H1 (cell line): Measurements from ENCODE around the gene KCNMA1. TPM values are rescaled to one million over a fixed set of nuclear protein-coding genes. Genes with fewer than 3 reads are reported as not detected.

Experiments
- CTCF ChIA-PET: fragments of 300-600 bp; sonication (Branson Sonifier 250); formaldehyde crosslinking; loops from one replicate; lab custom pipeline; 2021; ENCODE audit not compliant: partially characterized antibody; lab: Charles Lee
- POLR2A ChIA-PET: fragments of 300-600 bp; sonication (Branson Sonifier 250); formaldehyde crosslinking; loops from one replicate; lab custom pipeline; 2021; ENCODE audit warnings: inconsistent platforms; ENCODE audit not compliant: partially characterized antibody; lab: Charles Lee
- DNase-seq, 2 experiments: peaks; one replicate each; pipeline versions ENCODE4 v3.0.0 to v3.0.0-alpha.2; 2010 to 2022; ENCODE audit warnings: low spot score in 2 of 2, low read depth in 1 of 2, mixed read lengths in 1 of 2
- FAIRE-seq: peaks from 2 replicates; lab custom pipeline; 2011; peaks lifted over from hg19 to GRCh38; lab: Jason Lieb, UNC
- H2AFZ ChIP-seq: 2 replicates; pipeline ENCODE4 v1.8.1; 2012; ENCODE audit warnings: low read length, inconsistent platforms
- H2AK5ac ChIP-seq: 2 replicates; pipeline ENCODE4 v1.6.1; 2013; ENCODE audit warnings: low read depth, low read length
- H2BK120ac ChIP-seq: replicated peaks from 2 replicates; pipeline ENCODE3; 2013; ENCODE audit warnings: low read depth, low read length, inconsistent platforms
- H2BK12ac ChIP-seq: 2 replicates; pipeline ENCODE4 v1.6.1; 2013; ENCODE audit warnings: low read depth, low read length
- H2BK15ac ChIP-seq: 2 replicates; pipeline ENCODE4 v1.6.1; 2013; ENCODE audit warnings: low read length
- H2BK20ac ChIP-seq: 2 replicates; pipeline ENCODE4 v1.6.1; 2013; ENCODE audit warnings: low read length
- H2BK5ac ChIP-seq: 2 replicates; pipeline ENCODE4 v1.6.1; 2013; ENCODE audit warnings: low read depth, low read length
- H3K14ac ChIP-seq: 2 replicates; pipeline ENCODE4 v1.6.1; 2013; ENCODE audit warnings: inconsistent platforms; ENCODE audit not compliant: insufficient read length
- H3K18ac ChIP-seq: 2 replicates; pipeline ENCODE4 v1.6.1; 2013; ENCODE audit warnings: low read length; ENCODE audit errors: extremely low read depth
- H3K23ac ChIP-seq: 2 replicates; pipeline ENCODE4 v1.6.1; 2013; ENCODE audit warnings: inconsistent platforms; ENCODE audit not compliant: insufficient read length
- H3K23me2 ChIP-seq: 2 replicates; pipeline ENCODE4 v1.6.1; 2013; ENCODE audit warnings: low read depth, low read length
- H3K27ac ChIP-seq: 2 replicates; pipeline ENCODE4 v1.6.1; 2011; ENCODE audit warnings: low read depth, low read length, inconsistent platforms
- H3K27me3 ChIP-seq, 4 experiments: replicated peaks in 1 of 4; 1 replicate in 1 of 4; 2 replicates in 3 of 4; pipeline versions ENCODE4 v1.6.1 to v1.8.1; 2011 to 2013; ENCODE audit warnings: low read length in 3 of 4, mild to moderate bottlenecking in 3 of 4, inconsistent platforms in 2 of 4, mixed read lengths in 2 of 4, moderate library complexity in 1 of 4; ENCODE audit not compliant: control insufficient read depth in 3 of 4, insufficient read depth in 3 of 4; ENCODE audit errors: extremely low read depth in 1 of 4
- H3K36me3 ChIP-seq, 4 experiments: 2 replicates each; pipeline versions ENCODE4 v1.6.1 to v1.8.1; 2011 to 2013; ENCODE audit warnings: mild to moderate bottlenecking in 4 of 4, low read length in 3 of 4, moderate library complexity in 2 of 4, control low read depth in 1 of 4, inconsistent platforms in 1 of 4; ENCODE audit not compliant: insufficient read depth in 4 of 4, control insufficient read depth in 2 of 4
- H3K4ac ChIP-seq: replicated peaks from 2 replicates; pipeline ENCODE3; 2013; ENCODE audit warnings: low read length, low read depth, mixed read lengths, inconsistent platforms; ENCODE audit not compliant: insufficient read length
- H3K4me1 ChIP-seq, 4 experiments: replicated peaks in 1 of 4; 1 replicate in 1 of 4; 2 replicates in 3 of 4; pipeline versions ENCODE4 v1.6.1 to v1.8.1; 2011 to 2013; ENCODE audit warnings: low read length in 3 of 4, inconsistent platforms in 2 of 4, mixed read lengths in 1 of 4; ENCODE audit not compliant: insufficient read depth in 4 of 4, control insufficient read depth in 3 of 4
- H3K4me2 ChIP-seq, 2 experiments: 2 replicates each; pipeline versions ENCODE4 v1.6.1 to v1.8.1; 2011 to 2013; ENCODE audit warnings: low read depth in 2 of 2, low read length in 2 of 2, control low read depth in 1 of 2, inconsistent platforms in 1 of 2, mild to moderate bottlenecking in 1 of 2; ENCODE audit not compliant: insufficient read depth in 1 of 2
- H3K4me3 ChIP-seq, 4 experiments: fragments of 200-600, 300-600 bp in 1 of 4; sonication (generic), shearing (Covaris generic), sonication (Bioruptor Twin) in 1 of 4; 2 replicates each; pipeline versions ENCODE4 v1.5.1 to v1.8.1; 2011 to 2016; ENCODE audit warnings: low read length in 4 of 4, low read depth in 3 of 4, control low read depth in 2 of 4, inconsistent platforms in 2 of 4, mild to moderate bottlenecking in 2 of 4, mixed read lengths in 1 of 4, moderate library complexity in 1 of 4; ENCODE audit not compliant: insufficient read depth in 2 of 4; ENCODE audit errors: extremely low read depth in 1 of 4
- H3K56ac ChIP-seq: replicated peaks from 2 replicates; pipeline ENCODE3; 2013; ENCODE audit warnings: low read depth, mild to moderate bottlenecking, mixed read lengths, low read length, inconsistent platforms; ENCODE audit not compliant: insufficient read length
- H3K79me1 ChIP-seq: 2 replicates; pipeline ENCODE4 v1.6.1; 2013; ENCODE audit warnings: low read depth, low read length, control low read depth
- H3K79me2 ChIP-seq, 2 experiments: 2 replicates each; pipeline versions ENCODE4 v1.6.1 to v1.8.1; 2012 to 2013; ENCODE audit warnings: low read length in 2 of 2, mild to moderate bottlenecking in 2 of 2, inconsistent platforms in 1 of 2; ENCODE audit not compliant: insufficient read depth in 2 of 2, control insufficient read depth in 1 of 2
- H3K9ac ChIP-seq, 4 experiments: replicated peaks in 1 of 4; 1 replicate in 1 of 4; 2 replicates in 3 of 4; pipeline versions ENCODE4 v1.6.1 to v1.8.1; 2011 to 2013; ENCODE audit warnings: low read depth in 3 of 4, low read length in 3 of 4, control low read depth in 2 of 4, mild to moderate bottlenecking in 2 of 4, moderate library complexity in 2 of 4, inconsistent platforms in 1 of 4; ENCODE audit errors: extremely low read depth in 1 of 4
- H3K9me3 ChIP-seq, 2 experiments: 2 replicates each; pipeline versions ENCODE4 v1.6.1 to v1.8.1; 2012 to 2013; ENCODE audit warnings: mild to moderate bottlenecking in 2 of 2, moderate library complexity in 2 of 2, control low read depth in 1 of 2, inconsistent platforms in 1 of 2, low read depth in 1 of 2, low read length in 1 of 2, mixed read lengths in 1 of 2; ENCODE audit not compliant: insufficient read depth in 2 of 2
- H4K20me1 ChIP-seq, 2 experiments: replicated peaks in 1 of 2; 2 replicates each; pipeline versions ENCODE3 to v1.8.1; 2011 to 2013; ENCODE audit warnings: inconsistent platforms in 2 of 2, low read length in 2 of 2, mild to moderate bottlenecking in 1 of 2; ENCODE audit not compliant: insufficient read depth in 2 of 2, control insufficient read depth in 1 of 2
- H4K5ac ChIP-seq: 2 replicates; pipeline ENCODE4 v1.6.1; 2013; ENCODE audit warnings: low read length, low read depth, mixed read lengths, inconsistent platforms; ENCODE audit not compliant: insufficient read length
- H4K8ac ChIP-seq: 2 replicates; pipeline ENCODE4 v1.8.0; 2013; ENCODE audit warnings: mild to moderate bottlenecking, moderate library complexity, low read length, inconsistent platforms; ENCODE audit not compliant: insufficient read depth; ENCODE audit errors: extremely low read depth
- H4K91ac ChIP-seq: replicated peaks from 2 replicates; pipeline ENCODE3; 2013; ENCODE audit warnings: low read length, mixed read lengths, inconsistent platforms; ENCODE audit not compliant: insufficient read length
- ASH2L ChIP-seq: fragments of 200-600, 300-600 bp; sonication (generic); IDR thresholded peaks from one replicate; pipeline ENCODE4 v1.7.1; 2017; ENCODE audit warnings: low read length
- CBX8 ChIP-seq: fragments of 300-800, 300-1000 bp; sonication (generic); IDR thresholded peaks from 2 replicates; pipeline ENCODE4 v1.7.1; 2016; ENCODE audit warnings: low read depth, low read length, borderline replicate concordance
- CHD1 ChIP-seq: IDR thresholded peaks from 2 replicates; pipeline ENCODE4 v1.6.1; 2012; ENCODE audit warnings: low read depth, low read length, improper control_type of control experiment
- CREB1 ChIP-seq: IDR thresholded peaks from 2 replicates; pipeline ENCODE4 v1.6.1; 2012; ENCODE audit warnings: inconsistent platforms
- JUN ChIP-seq: IDR thresholded peaks from 2 replicates; pipeline ENCODE4 v1.6.1; 2011; ENCODE audit warnings: low read depth, mild to moderate bottlenecking, improper control_type of control experiment, low read length
- SIX5 ChIP-seq: IDR thresholded peaks from 2 replicates; pipeline ENCODE4 v1.6.1; 2011; ENCODE audit warnings: mild to moderate bottlenecking, low read depth, low read length
- ZNF274 ChIP-seq: IDR thresholded peaks from 2 replicates; pipeline ENCODE4 v1.7.0; 2012; ENCODE audit warnings: low read length, borderline replicate concordance; ENCODE audit errors: extremely low read depth
- WGBS, 2 experiments: shearing (Covaris generic) in 1 of 2; methylation state at CpG; one replicate each; pipeline versions ENCODE4 v1.1.6 to v1.1.7; 2013 to 2015; ENCODE audit warnings: low lambda C conversion rate in 2 of 2, mixed read lengths in 2 of 2, inconsistent platforms in 1 of 2, low coverage in 1 of 2, missing lambda C conversion rate in 1 of 2; ENCODE audit not compliant: insufficient replicate concordance in 2 of 2, insufficient coverage in 1 of 2, insufficient read length in 1 of 2; ENCODE audit errors: extremely low coverage in 1 of 2, missing lambda C conversion rate in 1 of 2; 5-methylcytosine and 5-hydroxymethylcytosine counted together
- polyA plus RNA-seq, 7 experiments: library from polyadenylated mRNA; depleted of rRNA in 3 of 7; stranded (reverse) in 5 of 7; unstranded in 2 of 7; fragments of >200 nt in 5 of 7; fragments of 200-250 nt in 2 of 7; gene quantifications; 1 replicate in 5 of 7; 2 replicates in 1 of 7; 4 replicates in 1 of 7; pipeline versions ENCODE4 v1.2.1 to v1.2.3, GENCODE V29; 2011 to 2013; ENCODE audit warnings: missing spikeins in 2 of 7, mixed read lengths in 2 of 7
- total RNA-seq: library from RNA; stranded (reverse); fragmentation: NEBNext Ultra II Directional; extraction: Animal tissue kit (Norgen Biotek cat#: 25700); gene quantifications from 2 replicates; pipeline ENCODE4 v1.2.1, GENCODE V29; 2021
- TF ChIP-seq, protein P1 (sequence below): IDR thresholded peaks from 2 replicates; pipeline ENCODE4 v1.6.1; 2012; ENCODE audit warnings: inconsistent platforms
- TF ChIP-seq, protein P2 (sequence below): IDR thresholded peaks from 2 replicates; pipeline ENCODE4 v1.6.1; 2011; ENCODE audit warnings: low read depth, mild to moderate bottlenecking, low read length; ENCODE audit not compliant: insufficient read depth
- TF ChIP-seq, protein P3 (sequence below): IDR thresholded peaks from 2 replicates; pipeline ENCODE4 v1.6.1; 2012; ENCODE audit warnings: inconsistent platforms
- TF ChIP-seq, protein P4 (sequence below), 3 experiments: IDR thresholded peaks; 1 replicate in 2 of 3; 2 replicates in 1 of 3; pipeline versions ENCODE4 v1.5.1 to v1.6.1; 2011; ENCODE audit warnings: low read length in 3 of 3, mild to moderate bottlenecking in 3 of 3, inconsistent platforms in 2 of 3, low read depth in 1 of 3, moderate library complexity in 1 of 3; ENCODE audit not compliant: insufficient read depth in 1 of 3; ENCODE audit errors: control extremely low read depth in 1 of 3

Gene KCNMA1
- total and polyA plus RNA-seq, 2 of the 8 experiments (the other 6 are each of a cell fraction or from before 2014, with no cell fraction given): 10.2 to 11.1 TPM

DNA sequence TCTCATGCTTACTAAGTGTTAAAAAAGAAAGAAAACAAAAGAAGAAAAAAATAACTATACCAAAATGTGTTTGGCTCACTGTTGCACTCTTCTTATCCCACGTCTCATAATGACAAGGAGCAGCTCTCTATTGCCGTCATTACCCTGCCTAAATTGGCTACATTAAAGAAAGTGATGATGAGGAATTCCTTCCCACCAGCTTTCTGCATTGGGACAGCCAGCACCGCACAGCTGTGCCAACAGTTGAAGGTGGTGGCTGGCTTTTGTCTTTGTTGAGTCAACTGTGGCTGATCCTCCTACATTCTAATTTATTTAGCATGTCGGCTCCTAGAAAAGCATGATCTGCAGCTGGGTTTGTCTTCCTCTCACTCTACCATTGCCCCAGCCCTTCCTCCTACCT, 751.8 kb downstream of the KCNMA1 start:
- H3K4me3 ChIP-seq: no peak overlapping the region
- DNase-seq (no peak), FAIRE-seq (no peak)
- H3K9me3 ChIP-seq: no peaks in the 10 kb centered on the region
- no peaks in the 10 kb centered on the region for H3K79me1 ChIP-seq
- 88% methylated on average over 4 of the region's 4 CpGs; no CpG with 5 or more reads in 1 of the 2 experiments for WGBS, 2 experiments
- H3K56ac ChIP-seq: no peak overlapping the region
- H2AK5ac ChIP-seq: no peak overlapping the region
- no peak overlapping the region for H3K27ac ChIP-seq
- H2BK5ac ChIP-seq: no peak overlapping the region
- no peaks in the 10 kb centered on the region for H3K36me3 ChIP-seq
- no peak overlapping the region for H2BK15ac ChIP-seq
- H2AFZ ChIP-seq: no peak overlapping the region
- no peaks in the 10 kb centered on the region for H3K79me2 ChIP-seq
- H2BK120ac ChIP-seq: no peak overlapping the region
- H2BK20ac ChIP-seq: no peak overlapping the region
- ChIA-PET CTCF (interaction anchor here (1.3 kb wide), 1 partner anchor 152 kb away, joined by 3 read pairs; no protein-coding TSS in a partner anchor), POLR2A (no interaction called here)
- no peaks in the 10 kb centered on the region for H3K27me3 ChIP-seq
- no peaks in the 10 kb centered on the region; a peak in 1 of 7 replicates for H3K4me1 ChIP-seq
- no peak overlapping the region for H3K9ac ChIP-seq
- no peaks in the 10 kb centered on the region for H3K23me2 ChIP-seq
- H2BK12ac ChIP-seq: no peak overlapping the region
- H3K14ac ChIP-seq: no peak overlapping the region
- no peak overlapping the region for H3K4ac ChIP-seq
- H4K91ac ChIP-seq: no peak overlapping the region
- no peak overlapping the region for H3K18ac ChIP-seq
- no peak overlapping the region for H3K4me2 ChIP-seq
- H4K20me1 ChIP-seq: no peaks in the 10 kb centered on the region
- no peak overlapping the region for H4K5ac ChIP-seq
- H4K8ac ChIP-seq: no peak overlapping the region
- H3K23ac ChIP-seq: no peak overlapping the region
- TF ChIP-seq CHD1 (no peak), ZNF274 (no peak), ASH2L (no peak), SIX5 (no peak), CBX8 (no peak), CREB1 (no peak), JUN (no peak)
- TF ChIP-seq, protein P1, sequence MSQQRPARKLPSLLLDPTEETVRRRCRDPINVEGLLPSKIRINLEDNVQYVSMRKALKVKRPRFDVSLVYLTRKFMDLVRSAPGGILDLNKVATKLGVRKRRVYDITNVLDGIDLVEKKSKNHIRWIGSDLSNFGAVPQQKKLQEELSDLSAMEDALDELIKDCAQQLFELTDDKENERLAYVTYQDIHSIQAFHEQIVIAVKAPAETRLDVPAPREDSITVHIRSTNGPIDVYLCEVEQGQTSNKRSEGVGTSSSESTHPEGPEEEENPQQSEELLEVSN: no peak
- TF ChIP-seq, protein P2, sequence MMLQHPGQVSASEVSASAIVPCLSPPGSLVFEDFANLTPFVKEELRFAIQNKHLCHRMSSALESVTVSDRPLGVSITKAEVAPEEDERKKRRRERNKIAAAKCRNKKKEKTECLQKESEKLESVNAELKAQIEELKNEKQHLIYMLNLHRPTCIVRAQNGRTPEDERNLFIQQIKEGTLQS: no peak
- TF ChIP-seq, protein P3, sequence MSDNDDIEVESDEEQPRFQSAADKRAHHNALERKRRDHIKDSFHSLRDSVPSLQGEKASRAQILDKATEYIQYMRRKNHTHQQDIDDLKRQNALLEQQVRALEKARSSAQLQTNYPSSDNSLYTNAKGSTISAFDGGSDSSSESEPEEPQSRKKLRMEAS: no peak
- TF ChIP-seq, protein P4, sequence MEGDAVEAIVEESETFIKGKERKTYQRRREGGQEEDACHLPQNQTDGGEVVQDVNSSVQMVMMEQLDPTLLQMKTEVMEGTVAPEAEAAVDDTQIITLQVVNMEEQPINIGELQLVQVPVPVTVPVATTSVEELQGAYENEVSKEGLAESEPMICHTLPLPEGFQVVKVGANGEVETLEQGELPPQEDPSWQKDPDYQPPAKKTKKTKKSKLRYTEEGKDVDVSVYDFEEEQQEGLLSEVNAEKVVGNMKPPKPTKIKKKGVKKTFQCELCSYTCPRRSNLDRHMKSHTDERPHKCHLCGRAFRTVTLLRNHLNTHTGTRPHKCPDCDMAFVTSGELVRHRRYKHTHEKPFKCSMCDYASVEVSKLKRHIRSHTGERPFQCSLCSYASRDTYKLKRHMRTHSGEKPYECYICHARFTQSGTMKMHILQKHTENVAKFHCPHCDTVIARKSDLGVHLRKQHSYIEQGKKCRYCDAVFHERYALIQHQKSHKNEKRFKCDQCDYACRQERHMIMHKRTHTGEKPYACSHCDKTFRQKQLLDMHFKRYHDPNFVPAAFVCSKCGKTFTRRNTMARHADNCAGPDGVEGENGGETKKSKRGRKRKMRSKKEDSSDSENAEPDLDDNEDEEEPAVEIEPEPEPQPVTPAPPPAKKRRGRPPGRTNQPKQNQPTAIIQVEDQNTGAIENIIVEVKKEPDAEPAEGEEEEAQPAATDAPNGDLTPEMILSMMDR (IDR thresholded peaks at IDR 0.05; ENCODE audit: control extremely low read depth in 1 of 3, insufficient read depth in 1 of 3, low read depth in 1 of 3, low read length in 3 of 3): no peak
